GM10266 (cell line): ENCODE results near the gene LGMN.
A peak's percentile ranks its signal among the peaks of the same experiment; 100 is the strongest.

Experiments used
- DNase-seq: peaks from one replicate; pipeline ENCODE4 v3.0.0; 2012; ENCODE audit errors: extremely low spot score
- TF ChIP-seq, protein P1 (sequence below): IDR thresholded peaks from 2 replicates; pipeline ENCODE4 v1.5.1; 2012; ENCODE audit warnings: mild to moderate bottlenecking, low read depth; ENCODE audit not compliant: control insufficient read depth, insufficient read depth; ENCODE audit errors: missing control alignments

LGMN gene

DNA sequence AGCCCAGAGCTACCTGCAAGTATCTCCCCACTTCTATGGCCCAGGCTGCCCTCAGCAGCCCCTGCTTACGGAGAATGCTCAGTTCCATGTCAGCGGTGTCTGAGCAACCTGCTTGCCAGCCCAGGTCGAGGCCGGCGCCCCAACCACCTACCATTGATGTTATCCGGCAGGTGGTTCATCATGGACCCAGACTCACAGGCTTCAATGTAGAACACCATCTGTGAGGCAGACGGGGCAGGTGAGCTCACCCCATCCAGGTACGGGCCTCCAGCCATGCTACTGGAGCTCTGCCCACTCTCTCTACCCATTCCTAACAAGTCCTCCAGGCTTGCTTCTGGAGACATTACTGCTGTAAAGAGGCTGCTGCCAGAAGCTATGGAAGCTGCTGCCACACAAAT lies 35.8 kb downstream of the LGMN start:
- TF ChIP-seq, protein P1, sequence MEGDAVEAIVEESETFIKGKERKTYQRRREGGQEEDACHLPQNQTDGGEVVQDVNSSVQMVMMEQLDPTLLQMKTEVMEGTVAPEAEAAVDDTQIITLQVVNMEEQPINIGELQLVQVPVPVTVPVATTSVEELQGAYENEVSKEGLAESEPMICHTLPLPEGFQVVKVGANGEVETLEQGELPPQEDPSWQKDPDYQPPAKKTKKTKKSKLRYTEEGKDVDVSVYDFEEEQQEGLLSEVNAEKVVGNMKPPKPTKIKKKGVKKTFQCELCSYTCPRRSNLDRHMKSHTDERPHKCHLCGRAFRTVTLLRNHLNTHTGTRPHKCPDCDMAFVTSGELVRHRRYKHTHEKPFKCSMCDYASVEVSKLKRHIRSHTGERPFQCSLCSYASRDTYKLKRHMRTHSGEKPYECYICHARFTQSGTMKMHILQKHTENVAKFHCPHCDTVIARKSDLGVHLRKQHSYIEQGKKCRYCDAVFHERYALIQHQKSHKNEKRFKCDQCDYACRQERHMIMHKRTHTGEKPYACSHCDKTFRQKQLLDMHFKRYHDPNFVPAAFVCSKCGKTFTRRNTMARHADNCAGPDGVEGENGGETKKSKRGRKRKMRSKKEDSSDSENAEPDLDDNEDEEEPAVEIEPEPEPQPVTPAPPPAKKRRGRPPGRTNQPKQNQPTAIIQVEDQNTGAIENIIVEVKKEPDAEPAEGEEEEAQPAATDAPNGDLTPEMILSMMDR, result no peak
- DNase-seq, result no peak

DNA sequence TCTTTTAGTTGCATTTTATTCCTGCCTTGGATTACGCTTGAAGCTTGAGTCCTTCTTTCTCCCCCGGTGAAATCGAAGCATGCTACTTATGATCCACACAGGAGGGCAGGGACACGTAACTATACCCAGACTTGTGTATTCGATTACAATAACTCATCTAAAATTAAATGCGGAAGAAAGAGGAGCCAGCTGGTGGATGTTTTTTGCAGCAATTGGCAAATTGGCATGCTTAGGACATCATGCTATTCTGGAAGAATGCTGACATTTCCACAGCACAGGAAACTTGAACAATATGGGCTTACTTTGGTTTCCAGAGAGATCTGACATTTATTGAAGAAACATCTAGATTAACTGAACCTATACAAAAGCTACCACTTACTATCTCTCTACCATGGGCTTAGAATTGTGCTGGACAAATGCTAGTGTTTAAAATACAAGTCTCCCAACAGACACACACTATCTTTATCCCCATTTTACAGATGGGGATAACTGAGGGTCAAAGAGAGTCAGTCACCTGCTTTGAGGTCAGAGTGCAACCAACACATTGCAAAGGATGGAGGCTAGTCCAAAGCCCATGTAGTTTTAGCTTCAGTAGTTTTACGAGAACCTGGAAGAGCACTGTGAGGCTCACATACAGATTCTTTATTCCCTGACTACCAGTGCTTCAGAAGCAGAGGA lies 36.3 kb downstream of the LGMN start:
- no peak for DNase-seq
- TF ChIP-seq, protein P1, result no peak

DNA sequence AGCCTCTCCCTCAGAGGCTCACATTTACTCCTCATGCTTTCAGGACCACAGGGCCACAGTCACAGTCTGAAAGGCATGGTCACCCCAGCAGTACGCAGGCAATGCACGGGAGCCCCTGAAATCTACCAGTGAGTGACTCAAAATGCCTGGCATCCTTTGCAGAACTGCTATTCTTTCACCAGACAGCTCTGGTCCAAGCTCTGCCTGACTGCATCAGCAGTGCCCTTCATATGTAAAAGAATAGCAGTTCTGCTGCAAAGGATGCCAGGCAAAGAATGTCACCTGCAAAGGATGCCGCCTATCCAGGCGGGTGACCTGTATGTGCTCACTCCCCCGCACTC lies 38.5 kb downstream of the LGMN start:
- TF ChIP-seq, protein P1, result no peak
- DNase-seq, result no peak

DNA sequence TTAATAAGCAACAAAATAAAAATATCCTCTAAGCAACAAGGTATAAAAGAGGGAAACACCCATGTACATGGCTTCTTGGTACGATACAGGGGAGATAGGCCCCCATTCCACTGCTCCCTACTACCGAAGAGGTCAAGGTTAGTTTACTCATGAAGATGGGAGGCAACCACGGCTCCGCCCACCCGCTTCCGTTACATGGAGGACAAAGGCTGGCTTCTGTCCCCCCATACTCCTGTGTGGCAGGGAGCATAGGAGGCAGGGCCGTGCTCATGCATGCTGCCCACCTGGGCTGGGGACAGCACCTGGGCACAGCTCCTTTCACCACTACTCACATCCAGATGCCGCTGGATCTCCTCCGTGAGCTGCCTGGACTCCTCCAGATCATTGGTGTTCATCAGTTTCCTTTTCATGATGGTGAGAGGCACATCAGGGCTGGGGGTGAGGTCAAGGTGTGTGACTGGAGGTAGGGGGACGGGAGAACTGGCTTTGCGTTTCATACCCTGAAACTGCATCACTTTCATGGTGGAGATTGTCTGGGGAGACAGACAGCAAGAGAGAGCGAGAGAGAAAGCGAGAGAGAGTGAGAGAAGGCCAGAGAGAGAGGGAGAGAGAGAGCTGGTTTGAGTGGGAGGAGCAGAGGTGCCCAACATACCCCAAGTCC lies 39.0 kb downstream of the LGMN start:
- TF ChIP-seq, protein P1, result no peak
- DNase-seq, result no peak

DNA sequence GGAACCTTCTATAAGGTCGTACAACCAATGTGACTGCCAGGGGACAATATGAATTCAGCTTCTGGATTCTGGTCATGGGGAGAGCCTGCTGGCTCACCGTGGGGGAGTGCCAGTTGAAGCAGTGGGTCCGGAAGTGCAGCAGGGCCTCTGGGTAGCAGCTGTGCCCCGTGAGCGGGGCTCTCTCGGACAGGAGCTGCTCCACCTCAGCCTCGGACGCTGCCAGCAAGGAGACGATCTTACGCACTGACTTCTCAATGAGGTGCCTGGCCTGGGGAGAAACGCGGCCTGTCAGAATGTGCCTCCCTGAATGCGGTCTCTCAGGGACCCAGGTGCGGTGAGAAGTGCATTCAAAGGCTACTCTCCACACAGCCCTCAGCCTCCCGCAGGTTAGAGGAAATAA lies 42.0 kb downstream of the LGMN start:
- TF ChIP-seq, protein P1, result no peak
- DNase-seq, result no peak

DNA sequence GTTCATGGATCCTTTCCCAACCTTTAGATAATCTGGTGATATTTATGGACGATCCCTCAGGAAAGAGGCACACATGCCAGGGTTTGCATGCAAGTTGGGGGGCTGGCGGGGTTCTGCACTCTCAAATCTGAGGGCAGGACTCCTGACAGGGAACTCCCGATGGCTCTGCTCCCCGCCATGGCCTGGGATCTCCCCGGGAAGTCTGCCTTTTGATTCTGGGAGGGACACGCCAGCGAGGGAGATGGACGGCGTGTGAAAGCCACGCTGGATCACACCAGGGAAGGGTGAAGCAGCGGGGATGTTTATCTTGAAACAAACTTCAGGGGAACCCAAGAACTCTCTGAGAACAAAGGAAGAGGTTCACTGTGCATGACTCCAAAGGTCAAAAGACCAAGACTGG lies 43.6 kb downstream of the LGMN start:
- DNase-seq, result no peak
- TF ChIP-seq, protein P1, result no peak

DNA sequence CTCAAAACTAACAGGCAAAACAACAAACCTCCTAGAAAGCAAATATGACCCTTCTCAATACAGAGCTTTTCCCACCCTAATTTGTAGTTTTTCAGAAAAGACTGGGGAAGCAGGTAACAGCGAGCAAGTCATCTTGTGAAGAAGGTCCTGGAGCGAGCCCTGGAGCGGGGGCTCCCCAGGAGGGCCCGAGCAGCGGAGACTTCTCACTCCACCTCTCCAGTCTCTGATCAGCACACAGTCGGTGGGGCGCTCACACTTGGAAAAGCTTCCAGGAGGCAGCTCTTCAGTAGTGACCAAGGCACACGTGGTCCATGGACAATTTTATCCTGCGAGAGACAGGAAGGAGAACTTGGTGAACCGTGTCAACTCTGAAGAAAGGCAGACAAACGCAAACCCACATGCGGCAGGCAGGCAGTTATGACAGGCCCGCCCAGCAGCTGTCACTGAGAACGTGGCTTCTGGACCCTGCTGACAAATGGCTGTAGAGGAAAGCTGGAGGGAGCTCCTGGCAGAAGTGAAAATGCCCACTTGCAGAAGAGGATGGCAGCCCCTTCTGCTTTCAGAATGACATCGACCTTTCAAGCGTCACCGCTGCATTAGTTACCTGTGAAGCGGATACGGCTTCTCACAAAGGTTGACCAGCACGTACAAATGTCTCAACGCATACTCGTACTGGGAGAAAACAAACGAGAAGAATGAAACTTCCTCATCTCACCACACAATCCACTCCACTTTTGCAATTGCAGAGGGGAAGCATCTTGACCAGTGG lies 44.2 kb downstream of the LGMN start:
- TF ChIP-seq, protein P1, result no peak
- DNase-seq, result peak; percentile 71
